SK-MEL-5 (cell line): ENCODE measurements around the gene ZAR1. TPM values are rescaled to one million over a fixed set of nuclear protein-coding genes. Genes with fewer than 3 reads are reported as not detected.

Source experiments
- DNase-seq: peaks from one replicate; pipeline ENCODE4 v3.0.0-alpha.2; 2016; ENCODE audit warnings: low read depth, low spot score
- in situ Hi-C: cut with HindIII; loops from 2 replicates; pipeline ENCODE4 v1.10.0; 2016; ENCODE audit warnings: low sequenced_read_pairs, high pct_unique_total_duplicates, low pct_unique_long_range_greater_than_20kb
- total RNA-seq: library from RNA; depleted of rRNA; stranded (reverse); fragments of >200 nt; shearing (Covaris generic); gene quantifications from 2 replicates; pipeline ENCODE4 v1.2.3, GENCODE V29; 2014

Gene ZAR1
- total RNA-seq, 1 experiment from 2014 or later: not detected

DNA sequence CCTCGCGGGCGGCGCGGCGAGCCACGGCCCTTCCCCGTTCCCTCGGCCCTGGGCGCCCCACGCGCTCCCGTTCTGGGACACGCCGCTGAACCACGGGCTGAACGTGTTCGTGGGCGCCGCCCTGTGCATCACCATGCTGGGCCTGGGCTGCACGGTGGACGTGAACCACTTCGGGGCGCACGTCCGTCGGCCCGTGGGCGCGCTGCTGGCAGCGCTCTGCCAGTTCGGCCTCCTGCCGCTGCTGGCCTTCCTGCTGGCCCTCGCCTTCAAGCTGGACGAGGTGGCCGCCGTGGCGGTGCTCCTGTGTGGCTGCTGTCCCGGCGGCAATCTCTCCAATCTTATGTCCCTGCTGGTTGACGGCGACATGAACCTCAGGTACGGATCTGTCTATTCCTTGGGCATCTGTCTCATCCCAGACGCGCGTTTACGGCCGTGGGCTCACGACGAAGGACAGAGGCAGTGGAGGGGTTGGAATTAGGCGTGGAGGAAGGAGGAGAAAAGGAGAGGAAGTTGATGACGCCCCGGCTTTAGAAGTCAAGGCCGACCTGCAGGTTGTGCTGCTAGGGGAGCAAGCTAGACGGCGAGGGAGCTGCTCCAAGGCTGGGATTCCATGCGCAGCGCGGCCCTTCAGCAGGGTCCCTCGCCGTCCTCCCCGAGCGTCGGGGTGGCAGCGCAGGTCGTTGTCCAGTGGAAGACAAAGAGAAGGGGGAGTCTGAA, 6.1 kb upstream of the ZAR1 start:
- no peak for DNase-seq
- in situ Hi-C loops: no loop called here

DNA sequence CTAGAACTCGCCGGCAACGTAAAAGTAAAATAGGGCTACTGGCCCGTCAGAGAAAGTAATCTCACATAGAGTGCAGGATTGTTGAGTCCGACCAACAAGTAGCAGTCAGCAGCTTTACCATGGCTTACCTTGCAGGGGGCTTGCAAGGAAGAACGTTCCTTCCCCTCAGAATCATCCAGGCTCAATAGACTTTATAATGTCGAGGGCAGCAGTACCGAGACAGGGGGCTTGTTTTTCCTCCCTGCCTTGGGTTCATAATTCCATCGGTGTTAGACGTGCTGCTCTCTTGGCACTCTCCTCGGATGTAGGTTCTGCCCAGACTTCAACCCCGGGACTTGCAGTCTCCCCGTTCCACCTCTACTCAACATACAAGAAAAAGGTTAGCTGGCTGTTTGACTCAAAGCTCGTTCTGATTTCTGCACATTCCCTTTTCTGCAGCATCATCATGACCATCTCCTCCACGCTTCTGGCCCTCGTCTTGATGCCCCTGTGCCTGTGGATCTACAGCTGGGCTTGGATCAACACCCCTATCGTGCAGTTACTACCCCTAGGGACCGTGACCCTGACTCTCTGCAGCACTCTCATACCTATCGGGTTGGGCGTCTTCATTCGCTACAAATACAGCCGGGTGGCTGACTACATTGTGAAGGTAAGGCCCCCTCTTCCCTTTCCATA, 5.4 kb upstream of the ZAR1 start:
- DNase-seq: no peak
- in situ Hi-C loops: no loop called here

DNA sequence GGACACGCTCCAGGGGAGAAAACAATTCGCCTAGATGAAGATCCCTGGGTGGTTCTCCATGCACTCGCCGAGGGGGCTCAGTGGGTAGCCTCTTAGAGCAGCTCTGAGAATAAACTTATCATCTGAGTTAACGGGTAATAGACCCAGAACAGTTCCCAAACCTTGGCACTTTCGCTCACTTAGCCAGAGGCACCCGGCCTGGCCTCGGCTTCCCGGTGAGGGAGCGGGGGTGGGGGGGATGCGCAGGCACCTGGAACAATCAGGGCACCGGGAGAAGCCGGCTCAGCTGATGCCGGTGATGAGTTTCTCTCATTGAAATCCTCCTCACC, 405 bp upstream of the ZAR1 start:
- in situ Hi-C loops: no loop called here
- no peak for DNase-seq

DNA sequence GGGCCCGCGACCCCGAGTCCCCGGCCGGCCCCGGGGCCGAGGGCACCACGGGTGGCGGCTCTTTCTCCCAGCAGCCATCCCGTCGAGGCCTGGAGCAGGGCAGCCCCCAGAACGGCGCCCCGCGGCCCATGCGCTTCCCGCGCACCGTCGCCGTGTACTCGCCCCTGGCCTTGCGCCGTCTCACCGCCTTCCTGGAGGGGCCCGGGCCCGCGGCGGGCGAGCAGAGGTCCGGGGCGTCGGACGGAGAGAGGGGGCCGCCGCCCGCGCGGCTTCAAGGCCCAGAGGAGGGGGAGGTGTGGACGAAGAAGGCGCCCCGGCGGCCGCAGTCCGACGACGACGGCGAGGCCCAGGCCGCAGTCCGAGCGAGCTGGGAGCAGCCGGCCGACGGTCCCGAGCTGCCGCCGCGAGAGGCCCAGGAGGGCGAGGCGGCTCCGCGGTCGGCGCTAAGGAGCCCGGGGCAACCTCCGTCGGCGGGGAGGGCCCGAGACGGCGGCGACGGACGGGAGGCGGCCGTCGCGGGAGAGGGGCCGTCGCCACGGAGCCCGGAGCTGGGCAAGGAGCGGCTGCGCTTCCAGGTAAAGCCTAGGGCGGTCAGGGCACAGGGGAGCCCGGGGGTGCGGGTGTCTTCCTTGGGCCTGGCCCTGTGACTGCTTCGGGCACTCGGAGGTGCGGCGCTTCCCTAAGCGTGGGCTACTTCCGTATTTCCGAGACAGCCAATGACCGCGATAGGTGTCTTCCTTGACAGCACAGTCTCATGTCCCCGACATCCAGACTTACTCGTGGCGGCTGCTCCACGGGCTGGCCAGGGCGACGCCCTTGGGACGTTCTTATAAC, 845 bp downstream of the ZAR1 start:
- in situ Hi-C loops: no loop called here

DNA sequence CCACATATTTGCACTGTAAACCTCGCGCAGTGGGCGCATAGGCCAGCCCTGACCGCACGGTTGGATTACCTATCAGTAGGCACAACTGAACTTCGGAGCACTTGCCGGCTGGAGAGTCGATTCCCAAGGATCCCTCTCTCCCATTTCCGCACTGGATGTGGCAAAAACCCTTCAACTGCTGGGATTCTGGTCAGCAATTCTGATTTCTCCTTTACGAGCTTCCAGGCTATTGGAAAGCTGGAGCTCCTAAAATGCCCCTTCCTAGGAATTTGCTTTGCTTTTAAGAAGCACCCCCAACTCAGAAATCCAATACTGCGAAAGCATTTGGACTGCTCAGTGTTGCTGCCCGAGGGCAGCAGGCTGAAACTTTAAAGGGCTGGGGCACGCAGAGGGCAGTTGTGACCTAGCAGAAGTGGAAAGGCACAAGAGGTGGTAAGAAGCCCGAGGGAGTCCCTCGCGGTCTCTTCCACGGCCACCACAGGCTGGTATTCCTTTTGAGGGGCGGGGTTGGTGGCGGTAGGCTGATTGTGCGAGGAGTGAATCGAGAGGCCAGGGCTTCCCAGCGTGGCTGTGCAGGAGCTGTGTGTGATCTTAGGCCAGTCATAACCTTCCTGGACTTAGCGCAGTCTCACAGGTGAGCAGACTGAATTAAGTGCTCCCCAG, 1.6 kb downstream of the ZAR1 start:
- DNase-seq: no peak
- in situ Hi-C loops: no loop called here

More for the DNA sequence above, 845 bp downstream of the ZAR1 start:
- no peak for DNase-seq

DNA sequence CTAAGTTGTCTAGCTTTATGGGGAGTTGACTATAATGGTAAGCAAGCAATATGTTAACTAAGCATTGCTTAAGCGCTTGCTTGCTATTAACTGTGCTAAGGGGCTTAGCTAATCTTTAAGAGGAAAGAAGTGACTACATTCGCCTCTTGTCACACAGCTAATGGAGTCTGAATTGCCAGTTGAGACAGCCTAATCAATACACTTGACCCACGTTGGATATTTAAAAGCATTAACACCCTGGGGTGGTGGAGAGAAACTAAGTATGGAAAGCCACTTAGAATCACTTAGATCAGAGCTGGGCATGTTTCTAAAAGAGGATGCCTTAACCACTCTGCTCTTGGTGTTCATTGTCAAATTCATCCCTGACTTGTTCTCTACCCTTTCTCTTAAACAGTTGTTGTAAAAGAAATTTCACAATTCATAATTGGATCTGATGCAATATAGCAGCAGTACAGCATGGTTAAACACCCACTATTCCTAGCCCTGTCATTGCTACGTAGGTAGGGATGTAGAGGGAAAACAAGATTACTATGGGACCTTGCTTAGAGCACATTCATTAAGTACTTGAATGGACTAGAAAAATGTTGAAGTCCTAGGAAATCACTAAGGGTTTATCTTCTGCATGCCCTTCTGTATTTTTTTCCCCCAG, 3.5 kb downstream of the ZAR1 start:
- in situ Hi-C loops: no loop called here
- no peak for DNase-seq

DNA sequence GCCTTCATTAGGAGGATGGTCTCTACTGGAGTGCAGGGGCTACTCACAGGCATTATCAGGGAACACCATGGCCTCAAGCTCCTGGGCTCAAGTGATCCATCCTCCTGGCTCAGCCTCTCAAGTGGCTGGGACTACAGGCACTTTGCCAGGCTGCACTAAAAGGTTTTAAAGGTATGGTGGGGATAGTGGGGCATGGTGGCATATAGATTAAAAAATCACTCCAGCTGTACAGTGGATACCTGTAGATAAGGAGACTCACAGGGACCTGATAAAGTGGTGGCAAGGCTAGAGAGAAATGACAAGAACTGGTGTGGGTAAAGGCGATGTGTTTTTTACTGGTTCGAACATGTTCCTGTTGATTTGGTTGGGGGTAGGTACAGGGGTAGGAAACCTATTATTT, 5.9 kb downstream of the ZAR1 start:
- in situ Hi-C loops: no loop called here
- DNase-seq: no peak

DNA sequence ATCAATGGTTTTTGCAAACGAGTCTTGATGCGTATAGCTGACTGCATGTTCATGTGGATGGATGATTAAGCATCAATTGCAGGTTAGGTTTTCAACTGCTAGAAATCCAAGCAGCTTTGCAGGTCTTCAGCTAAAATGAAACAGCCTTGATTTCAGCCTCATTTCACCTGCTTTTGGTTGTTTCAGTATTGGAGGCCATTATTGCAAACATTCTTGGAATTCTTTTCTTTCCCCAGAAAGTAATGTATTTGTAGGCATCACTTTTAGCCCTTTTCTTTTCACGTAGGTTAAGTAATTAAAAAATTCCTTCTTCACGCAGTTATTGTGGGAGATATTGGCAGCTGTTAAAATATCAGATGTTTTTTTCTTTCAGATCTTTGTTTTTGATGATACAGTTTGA, 8.8 kb downstream of the ZAR1 start:
- in situ Hi-C loops: no loop called here
- DNase-seq: no peak

DNA sequence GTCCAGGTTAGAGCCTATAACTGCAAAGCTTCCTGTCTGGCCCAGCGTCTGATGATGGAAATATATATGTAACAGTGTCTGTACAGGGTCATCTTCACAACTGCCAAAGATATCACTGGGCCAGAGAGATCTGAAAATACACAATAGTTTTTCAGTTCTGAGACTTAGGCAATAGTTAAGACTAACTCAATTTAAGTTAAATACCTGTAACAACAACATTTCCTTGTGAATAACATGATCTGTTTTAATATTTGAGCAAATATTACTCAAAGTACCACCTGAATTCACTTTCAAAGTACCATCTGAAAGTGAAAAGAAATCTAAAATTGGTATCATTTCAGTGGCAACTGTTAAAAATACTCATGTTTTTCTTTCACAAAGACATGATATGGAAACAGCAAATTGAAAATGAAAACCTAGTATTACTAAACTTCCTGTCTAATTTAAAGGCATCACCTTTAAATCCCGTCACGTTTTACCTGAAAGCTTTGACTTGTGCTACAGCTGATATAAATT, 9.6 kb downstream of the ZAR1 start:
- in situ Hi-C loops: no loop called here
- no peak for DNase-seq

DNA sequence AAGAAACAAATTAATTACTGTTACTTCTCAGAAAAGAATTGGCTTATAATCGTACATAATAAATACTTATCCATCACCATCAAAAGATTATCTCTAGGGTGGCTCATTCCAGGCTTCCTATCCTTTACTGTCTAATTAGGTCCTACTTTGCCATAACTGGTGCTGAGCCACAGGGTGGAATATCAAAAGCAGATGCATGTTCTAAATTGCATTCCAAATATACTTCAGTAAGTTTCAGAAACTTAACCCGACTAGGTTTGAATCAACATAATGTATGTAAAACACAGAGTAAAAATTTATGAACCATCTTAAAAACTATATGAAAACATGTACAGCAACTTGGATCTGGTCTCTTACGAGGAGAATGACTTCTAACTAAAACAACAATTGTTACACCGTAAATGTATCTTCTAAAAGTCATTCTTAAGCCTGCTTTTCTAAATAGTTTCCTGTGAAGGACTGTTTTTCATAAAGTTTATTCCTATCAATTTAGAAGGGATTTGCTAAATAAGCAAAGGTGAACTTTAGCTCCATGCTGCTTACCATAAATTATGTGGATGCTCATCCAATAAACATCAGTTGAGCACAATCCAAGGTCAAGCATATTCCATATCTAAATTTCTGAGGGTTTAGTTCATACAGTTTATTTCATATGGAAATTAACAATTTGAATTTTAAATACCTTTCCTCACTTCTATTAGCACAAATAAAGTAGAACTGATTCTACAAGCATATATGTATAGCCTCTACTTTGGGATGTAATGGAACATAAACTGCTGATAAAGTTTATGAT, 13.4 kb downstream of the ZAR1 start:
- DNase-seq: no peak
- in situ Hi-C loops: no loop called here

DNA sequence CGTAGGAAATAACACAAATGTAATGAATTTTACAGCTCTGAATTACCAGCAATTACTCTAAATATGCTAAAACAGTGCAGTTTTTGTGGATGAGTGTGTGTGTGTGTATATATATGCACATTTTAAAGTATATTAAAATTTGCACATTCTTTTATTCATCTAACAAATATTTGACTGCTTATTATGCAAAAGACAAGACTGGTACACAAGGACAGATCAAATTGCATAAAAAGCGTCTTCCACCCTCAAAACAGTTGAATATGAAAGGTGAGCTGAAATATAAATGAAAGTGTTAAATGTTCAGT, 13.9 kb downstream of the ZAR1 start:
- in situ Hi-C loops: no loop called here

DNA sequence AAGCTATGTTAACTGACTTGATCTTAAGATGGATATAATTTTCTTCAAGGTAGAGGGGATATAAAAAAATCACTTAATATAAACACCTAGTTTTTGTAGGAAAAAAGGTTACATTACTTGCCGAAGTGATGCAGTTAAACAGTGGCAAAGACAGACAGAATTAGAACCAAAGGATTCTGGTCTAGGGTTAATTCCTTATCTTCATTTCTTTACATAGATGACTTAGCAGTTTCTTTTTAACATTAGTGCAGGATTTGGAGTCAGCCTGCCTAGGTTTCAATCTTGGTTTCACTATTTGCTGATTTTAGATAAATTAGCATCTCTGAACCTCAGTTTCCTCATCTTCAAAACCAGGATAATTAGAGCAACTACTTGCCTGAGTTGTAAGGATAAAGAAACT, 14.3 kb downstream of the ZAR1 start:
- in situ Hi-C loops: no loop called here
- DNase-seq: no peak

More for the DNA sequence above, 13.9 kb downstream of the ZAR1 start:
- DNase-seq: no peak

DNA sequence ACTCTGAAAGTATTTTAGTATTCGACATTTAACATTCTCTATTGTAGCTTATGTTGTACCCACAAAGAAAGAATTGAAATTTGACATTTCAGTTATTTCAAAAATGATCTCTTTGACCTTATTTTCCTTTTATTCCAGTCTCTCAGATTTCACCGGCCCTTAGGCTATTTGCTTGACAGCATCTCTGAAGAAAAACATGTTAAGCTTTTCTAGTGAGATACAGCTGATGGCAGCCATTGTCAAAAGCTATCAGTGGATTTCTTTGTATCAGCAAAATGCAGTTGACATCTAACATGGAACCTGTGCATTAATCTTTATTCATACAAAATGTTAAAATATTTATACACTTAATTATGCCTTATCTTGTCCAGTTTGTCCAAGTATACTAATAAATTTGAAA, 16.7 kb downstream of the ZAR1 start:
- in situ Hi-C loops: no loop called here
- peak; percentile 19 for DNase-seq

DNA sequence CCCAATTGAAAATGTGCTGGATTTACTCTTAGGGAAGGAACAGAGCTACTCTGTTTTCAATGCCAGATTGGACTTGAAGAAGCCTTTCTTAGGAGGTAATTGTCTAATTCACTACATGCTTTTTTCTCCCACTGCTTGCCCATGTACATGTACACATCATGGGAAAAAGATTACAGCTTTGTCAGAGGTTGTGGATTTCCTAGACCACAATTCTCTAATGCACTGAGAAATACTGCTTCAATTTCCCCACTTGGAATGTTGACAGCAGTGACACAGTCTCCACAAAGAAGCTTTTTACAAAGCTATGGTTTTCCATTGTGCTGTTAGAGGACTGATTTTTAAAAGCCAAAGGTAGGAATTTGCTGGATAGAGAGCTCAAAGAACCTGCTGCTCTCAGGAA, 19.5 kb downstream of the ZAR1 start:
- DNase-seq: peak; percentile 23
- in situ Hi-C loops: no loop called here

DNA sequence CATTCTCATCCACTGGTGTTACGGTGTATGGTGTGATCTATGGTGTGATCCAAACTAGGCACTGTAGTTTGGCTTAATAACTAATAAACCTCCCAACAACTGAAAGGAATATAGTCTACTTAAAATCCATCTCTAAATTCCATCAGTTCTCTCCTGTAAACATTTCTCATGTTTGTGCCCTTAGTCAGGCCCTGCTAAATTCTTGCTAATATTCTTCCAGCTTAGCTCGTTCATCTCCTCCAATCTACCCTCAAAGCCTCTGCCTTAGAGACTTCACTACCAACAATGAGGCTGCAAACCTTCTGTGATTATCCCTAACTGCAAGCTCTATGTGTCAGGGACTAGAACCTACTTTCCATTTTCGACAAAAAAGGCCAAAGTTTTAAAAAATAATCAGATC, 28.1 kb downstream of the ZAR1 start:
- in situ Hi-C loops: no loop called here
- DNase-seq: no peak

DNA sequence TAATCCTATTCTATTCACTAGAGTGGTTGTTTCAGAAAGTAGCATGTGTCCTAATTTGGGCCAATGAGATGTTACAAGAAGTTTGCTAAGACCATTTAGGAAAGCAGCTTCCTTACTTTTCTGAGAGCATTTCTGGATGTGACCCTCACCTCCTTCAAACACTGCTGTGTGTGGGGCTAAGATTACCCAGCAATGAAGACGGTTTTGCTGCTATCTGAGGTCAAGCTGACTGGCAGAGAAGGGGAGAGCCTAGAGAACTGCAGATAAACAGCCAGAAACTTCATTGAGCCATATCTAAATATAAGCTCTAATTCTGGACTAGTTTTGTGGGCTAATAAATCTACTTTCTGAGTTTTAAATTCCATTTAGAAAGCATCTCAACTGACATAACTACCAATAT, 36.4 kb downstream of the ZAR1 start:
- in situ Hi-C loops: no loop called here

DNA sequence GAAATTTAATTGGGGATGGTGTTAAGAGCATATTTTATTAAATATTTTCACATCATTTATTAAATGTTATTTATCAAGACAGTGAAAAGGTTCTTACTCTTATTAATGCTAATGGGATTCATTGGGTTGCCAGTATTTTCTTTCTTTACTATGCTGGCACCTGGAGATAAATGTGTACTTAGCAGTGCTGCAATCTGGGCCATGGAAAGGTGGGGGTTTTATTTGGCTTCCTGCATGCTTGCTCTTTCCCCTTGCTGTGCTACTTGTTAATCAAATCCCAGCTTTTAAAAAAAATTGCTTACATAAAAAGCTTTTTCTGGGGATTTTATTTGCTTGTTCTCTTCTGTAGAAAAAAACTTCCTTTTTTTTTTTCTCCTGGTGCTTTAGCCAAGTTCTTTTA, 48.3 kb downstream of the ZAR1 start:
- in situ Hi-C loops: no loop called here
- no peak for DNase-seq

More for the DNA sequence above, 36.4 kb downstream of the ZAR1 start:
- no peak for DNase-seq
